Activated gamma-delta T cell treated with anti-CD3 and anti-CD28 coated beads, Interleukin-2, amount 50 U/mL, for 16 hours (primary cell): Measurements from ENCODE around the gene C3orf18.

Source experiments
- DNase-seq: peaks from one replicate; pipeline ENCODE4 v3.0.0-alpha.2; 2020; ENCODE audit warnings: low read depth

Gene C3orf18

GRCh38 chr3:50603261-50604109 is 35.9 kb upstream of the C3orf18 start:
- no peak for DNase-seq

- no peak for DNase-seq
These were observed 35.1 kb upstream of the C3orf18 start for GRCh38 chr3:50602595-50603191.

- peak; percentile 84 for DNase-seq
These were observed 33.5 kb upstream of the C3orf18 start for GRCh38 chr3:50600841-50601591.

- DNase-seq: no peak
These were observed 32.7 kb upstream of the C3orf18 start for GRCh38 chr3:50600141-50600753.

GRCh38 chr3:50599716-50600118 is 32.2 kb upstream of the C3orf18 start:
- no peak for DNase-seq

- no peak for DNase-seq
These were observed 31.7 kb upstream of the C3orf18 start for GRCh38 chr3:50599115-50599715.

GRCh38 chr3:50594253-50594785 is 26.8 kb upstream of the C3orf18 start:
- no peak for DNase-seq

GRCh38 chr3:50592568-50592967 is 25.0 kb upstream of the C3orf18 start:
- no peak for DNase-seq

GRCh38 chr3:50591196-50591741 is 23.7 kb upstream of the C3orf18 start:
- no peak for DNase-seq

- no peak for DNase-seq
These were observed 21.3 kb upstream of the C3orf18 start for GRCh38 chr3:50588759-50589433.

- DNase-seq: peak; percentile 67
These were observed 20.5 kb upstream of the C3orf18 start for GRCh38 chr3:50587806-50588758.

GRCh38 chr3:50587373-50587772 is 19.8 kb upstream of the C3orf18 start:
- DNase-seq: no peak

- DNase-seq: no peak
These were observed 19.2 kb upstream of the C3orf18 start for GRCh38 chr3:50586763-50587070.

GRCh38 chr3:50585919-50586762 is 18.6 kb upstream of the C3orf18 start:
- no peak for DNase-seq

- DNase-seq: no peak
These were observed 16.8 kb upstream of the C3orf18 start for GRCh38 chr3:50584391-50584790.

- DNase-seq: no peak
These were observed 16.4 kb upstream of the C3orf18 start for GRCh38 chr3:50583897-50584296.

- DNase-seq: no peak
These were observed 14.5 kb upstream of the C3orf18 start for GRCh38 chr3:50582083-50582482.

GRCh38 chr3:50581459-50581842 is 13.9 kb upstream of the C3orf18 start:
- DNase-seq: no peak
